ENCODE results near the gene RHEB.

DNA sequence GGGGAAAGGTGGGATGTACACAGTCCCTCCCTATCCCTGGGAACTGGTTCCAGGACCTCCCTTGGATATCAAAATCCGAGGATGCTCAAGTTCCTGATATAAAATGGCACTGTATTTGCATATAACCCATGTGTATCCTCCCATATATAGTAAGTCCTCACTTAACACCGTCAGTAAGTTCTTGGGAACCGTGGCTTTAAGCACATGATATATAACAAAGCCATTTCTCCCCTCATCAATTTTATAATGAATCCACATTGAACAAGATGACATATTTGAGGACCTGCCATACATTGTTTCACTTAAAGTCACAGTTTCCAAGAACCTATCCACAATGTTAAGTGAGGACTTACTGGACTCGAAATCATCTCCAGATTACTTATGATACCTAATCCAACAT, 85.1 kb downstream of the RHEB start:
- TF ChIP-seq, protein P1, sequence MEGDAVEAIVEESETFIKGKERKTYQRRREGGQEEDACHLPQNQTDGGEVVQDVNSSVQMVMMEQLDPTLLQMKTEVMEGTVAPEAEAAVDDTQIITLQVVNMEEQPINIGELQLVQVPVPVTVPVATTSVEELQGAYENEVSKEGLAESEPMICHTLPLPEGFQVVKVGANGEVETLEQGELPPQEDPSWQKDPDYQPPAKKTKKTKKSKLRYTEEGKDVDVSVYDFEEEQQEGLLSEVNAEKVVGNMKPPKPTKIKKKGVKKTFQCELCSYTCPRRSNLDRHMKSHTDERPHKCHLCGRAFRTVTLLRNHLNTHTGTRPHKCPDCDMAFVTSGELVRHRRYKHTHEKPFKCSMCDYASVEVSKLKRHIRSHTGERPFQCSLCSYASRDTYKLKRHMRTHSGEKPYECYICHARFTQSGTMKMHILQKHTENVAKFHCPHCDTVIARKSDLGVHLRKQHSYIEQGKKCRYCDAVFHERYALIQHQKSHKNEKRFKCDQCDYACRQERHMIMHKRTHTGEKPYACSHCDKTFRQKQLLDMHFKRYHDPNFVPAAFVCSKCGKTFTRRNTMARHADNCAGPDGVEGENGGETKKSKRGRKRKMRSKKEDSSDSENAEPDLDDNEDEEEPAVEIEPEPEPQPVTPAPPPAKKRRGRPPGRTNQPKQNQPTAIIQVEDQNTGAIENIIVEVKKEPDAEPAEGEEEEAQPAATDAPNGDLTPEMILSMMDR (IDR thresholded peaks at IDR 0.05; ENCODE audit: poor library complexity): no peak
- TF ChIP-seq EZH2 (IDR thresholded peaks at IDR 0.05; ENCODE audit: borderline replicate concordance): no peak

All from hepatocyte (in vitro differentiated cells).